ENCODE data around the gene APBB2. TPM values are rescaled to one million over a fixed set of nuclear protein-coding genes. Genes with fewer than 3 reads are reported as not detected.

Gene APBB2
- total and polyA plus RNA-seq, 2 of the 4 experiments (the other 2 are of a cell fraction): 47.9 to 75.5 TPM

- peak overlapping the region; percentile 58 for H3K14ac ChIP-seq (replicated peaks; ENCODE audit: low read depth, low read length)
- no TSS peak for BruUV-seq (replicated peaks)
- ChIA-PET CTCF (no interaction called here), POLR2A (ENCODE audit: unreplicated experiment) (no interaction called here)
- H2AK9ac ChIP-seq (replicated peaks; ENCODE audit: low read depth, low read length, poor library complexity): peak overlapping the region; percentile 18
- dilution Hi-C loops (cut with HindIII; ENCODE audit: low sequenced_read_pairs, unreplicated experiment): no loop called here
- no peak overlapping the region for H3K27ac ChIP-seq (ENCODE audit: insufficient read depth, low read length)
- H3K36me3 ChIP-seq (ENCODE audit: control insufficient read depth, insufficient read depth, low read length): no peaks in the 10 kb centered on the region
- H3K4me1 ChIP-seq (ENCODE audit: control insufficient read depth, insufficient read depth, low read length): no peaks in the 10 kb centered on the region
- H3K23ac ChIP-seq (ENCODE audit: low read depth, low read length): no peak overlapping the region
- H4K8ac ChIP-seq (ENCODE audit: low read depth in 2 of 2, low read length in 2 of 2): no peak overlapping the region
- H3K27me3 ChIP-seq (ENCODE audit: control insufficient read depth, insufficient read depth, low read length): no peaks in the 10 kb centered on the region
- no peak overlapping the region for H3K4ac ChIP-seq (ENCODE audit: low read depth, low read length)
- ATAC-seq (ENCODE audit: low read depth): peak; percentile 18
- H2BK5ac ChIP-seq (ENCODE audit: low read depth, low read length, poor library complexity, severe bottlenecking): no peak overlapping the region
- no peak overlapping the region for H4K91ac ChIP-seq (ENCODE audit: insufficient read depth, low read depth, low read length)
- H3K4me3 ChIP-seq (ENCODE audit: insufficient read depth, low read depth, low read length): no peak overlapping the region
- no peak overlapping the region for H2BK120ac ChIP-seq (ENCODE audit: low read depth, low read length)
- TF ChIP-seq, protein P1, sequence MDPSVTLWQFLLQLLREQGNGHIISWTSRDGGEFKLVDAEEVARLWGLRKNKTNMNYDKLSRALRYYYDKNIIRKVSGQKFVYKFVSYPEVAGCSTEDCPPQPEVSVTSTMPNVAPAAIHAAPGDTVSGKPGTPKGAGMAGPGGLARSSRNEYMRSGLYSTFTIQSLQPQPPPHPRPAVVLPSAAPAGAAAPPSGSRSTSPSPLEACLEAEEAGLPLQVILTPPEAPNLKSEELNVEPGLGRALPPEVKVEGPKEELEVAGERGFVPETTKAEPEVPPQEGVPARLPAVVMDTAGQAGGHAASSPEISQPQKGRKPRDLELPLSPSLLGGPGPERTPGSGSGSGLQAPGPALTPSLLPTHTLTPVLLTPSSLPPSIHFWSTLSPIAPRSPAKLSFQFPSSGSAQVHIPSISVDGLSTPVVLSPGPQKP (IDR thresholded peaks at IDR 0.05; ENCODE audit: borderline replicate concordance, low read depth, low read length): no peak
- TF ChIP-seq CTCF (conservative IDR thresholded peaks at IDR 0.05; ENCODE audit: low read depth, low read length) (no peak), CEBPB (IDR thresholded peaks at IDR 0.05; ENCODE audit: low read depth, low read length) (no peak), RAD21 (IDR thresholded peaks at IDR 0.05; ENCODE audit: low read length) (no peak)
- no peak overlapping the region for H3K4me2 ChIP-seq (ENCODE audit: low read depth, low read length)
- H3K9me1 ChIP-seq (ENCODE audit: insufficient read depth, low read length): peaks cover 13% of the 10 kb centered on the region; the same call in 1 of the 2 replicates
- no peaks in the 10 kb centered on the region for H3K9me3 ChIP-seq (ENCODE audit: control insufficient read depth, insufficient read depth, low read length)
- H3K56ac ChIP-seq (ENCODE audit: extremely low read depth, insufficient read depth, low read length): no peak overlapping the region
- H4K5ac ChIP-seq (ENCODE audit: low read depth, low read length): no peak overlapping the region
- peak overlapping the region; percentile 61 for H2AFZ ChIP-seq (replicated peaks; ENCODE audit: low read length, poor library complexity)
- DNase-seq: peak; percentile 6
- WGBS, 2 experiments (ENCODE audit: extremely low coverage in 2 of 2, insufficient read length in 1 of 2): 48% methylated on average over 5 of the region's 14 CpGs; no CpG with 5 or more reads in 1 of the 2 experiments
- peak overlapping the region; percentile 33; the same call in 1 of the 2 replicates for H2AK5ac ChIP-seq (ENCODE audit: low read depth, low read length)
- no peaks in the 10 kb centered on the region for H4K20me1 ChIP-seq (ENCODE audit: insufficient read depth, low read length)
- H2BK15ac ChIP-seq (ENCODE audit: low read depth, low read length): no peak overlapping the region
- H2BK20ac ChIP-seq (ENCODE audit: low read depth, low read length): no peak overlapping the region
- in situ Hi-C loops (cut with MboI; ENCODE audit: low sequenced_read_pairs): no loop called here
- peaks cover 0 to 7% of the 10 kb centered on the region in 2 experiments; a peak in 2 of 4 replicates for H3K79me1 ChIP-seq (ENCODE audit: low read depth in 1 of 2, low read length in 2 of 2)
- intact Hi-C loops (cut with micrococcal nuclease): no loop called here
- no peak overlapping the region for H3K18ac ChIP-seq (ENCODE audit: low read depth, low read length)
- no peak overlapping the region for H3K9ac ChIP-seq (ENCODE audit: low read depth, low read length)
These were observed 371.5 kb downstream of the APBB2 start for GRCh38 chr4:40842725-40843423.

All from IMR-90 (cell line).